AG04450 (cell line): Measurements from ENCODE around the gene RNPEPL1. TPM values are rescaled to one million over a fixed set of nuclear protein-coding genes. Genes with fewer than 3 reads are reported as not detected.

ENCODE experiments used
- CTCF ChIA-PET: fragments of 300-600, 350-600 bp; formaldehyde crosslinking; extraction: SDS; loops from one replicate; lab custom pipeline; 2022; ENCODE audit warnings: antibody characterized with exemption, inconsistent platforms; lab: Charles Lee
- POLR2A ChIA-PET: fragments of 350-600 bp; formaldehyde crosslinking; extraction: SDS; loops from one replicate; lab custom pipeline; 2021; ENCODE audit warnings: antibody characterized with exemption, inconsistent platforms; lab: Yijun Ruan, JAX
- DNase-seq: peaks from one replicate; pipeline ENCODE4 v3.0.0-alpha.2; 2011; ENCODE audit warnings: low read depth, low spot score
- H3K27ac ChIP-seq: one replicate; pipeline ENCODE4 v1.5.1; 2012; ENCODE audit warnings: low read depth, low read length, control low read depth
- H3K27me3 ChIP-seq: one replicate; pipeline ENCODE4 v1.6.0; 2012; ENCODE audit warnings: low read length; ENCODE audit not compliant: control insufficient read depth, insufficient read depth
- H3K4me3 ChIP-seq: 2 replicates; pipeline ENCODE4 v1.5.1; 2011; ENCODE audit warnings: mild to moderate bottlenecking, low read depth, low read length, control low read depth
- H3K9me3 ChIP-seq: 2 replicates; pipeline ENCODE4 v1.5.1; 2012; ENCODE audit warnings: low read length; ENCODE audit not compliant: control insufficient read depth, insufficient read depth
- polyA plus RNA-seq: library from polyadenylated mRNA; depleted of rRNA; stranded (reverse); fragments of >200 nt; gene quantifications from 2 replicates; pipeline ENCODE4 v1.2.3, GENCODE V29; 2011; rRNA removed
- TF ChIP-seq, protein P1 (sequence below): IDR thresholded peaks from 2 replicates; pipeline ENCODE4 v1.5.1; 2011; ENCODE audit warnings: low read depth, low read length, control low read depth, inconsistent platforms

The RNPEPL1 gene
- polyA plus RNA-seq, 1 experiment = 7.2 TPM

DNA sequence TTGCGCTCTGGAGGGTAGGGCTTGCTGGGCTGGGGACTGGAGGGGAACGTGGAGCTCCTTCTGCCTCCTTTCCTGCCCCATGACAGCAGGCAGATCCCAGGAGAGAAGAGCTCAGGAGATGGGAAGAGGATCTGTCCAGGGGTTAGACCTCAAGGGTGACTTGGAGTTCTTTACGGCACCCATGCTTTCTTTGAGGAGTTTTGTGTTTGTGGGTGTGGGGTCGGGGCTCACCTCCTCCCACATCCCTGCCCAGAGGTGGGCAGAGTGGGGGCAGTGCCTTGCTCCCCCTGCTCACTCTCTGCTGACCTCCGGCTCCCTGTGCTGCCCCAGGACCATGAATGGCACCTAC lies 61.3 kb downstream of the RNPEPL1 start:
- DNase-seq = no peak
- H3K27me3 ChIP-seq = peaks cover 12% of the 10 kb centered on the region
- CTCF ChIA-PET = no interaction called here
- peaks cover 20% of the 10 kb centered on the region for H3K9me3 ChIP-seq
- POLR2A ChIA-PET = no interaction called here
- TF ChIP-seq, protein P1, sequence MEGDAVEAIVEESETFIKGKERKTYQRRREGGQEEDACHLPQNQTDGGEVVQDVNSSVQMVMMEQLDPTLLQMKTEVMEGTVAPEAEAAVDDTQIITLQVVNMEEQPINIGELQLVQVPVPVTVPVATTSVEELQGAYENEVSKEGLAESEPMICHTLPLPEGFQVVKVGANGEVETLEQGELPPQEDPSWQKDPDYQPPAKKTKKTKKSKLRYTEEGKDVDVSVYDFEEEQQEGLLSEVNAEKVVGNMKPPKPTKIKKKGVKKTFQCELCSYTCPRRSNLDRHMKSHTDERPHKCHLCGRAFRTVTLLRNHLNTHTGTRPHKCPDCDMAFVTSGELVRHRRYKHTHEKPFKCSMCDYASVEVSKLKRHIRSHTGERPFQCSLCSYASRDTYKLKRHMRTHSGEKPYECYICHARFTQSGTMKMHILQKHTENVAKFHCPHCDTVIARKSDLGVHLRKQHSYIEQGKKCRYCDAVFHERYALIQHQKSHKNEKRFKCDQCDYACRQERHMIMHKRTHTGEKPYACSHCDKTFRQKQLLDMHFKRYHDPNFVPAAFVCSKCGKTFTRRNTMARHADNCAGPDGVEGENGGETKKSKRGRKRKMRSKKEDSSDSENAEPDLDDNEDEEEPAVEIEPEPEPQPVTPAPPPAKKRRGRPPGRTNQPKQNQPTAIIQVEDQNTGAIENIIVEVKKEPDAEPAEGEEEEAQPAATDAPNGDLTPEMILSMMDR = no peak
- no peak overlapping the region for H3K4me3 ChIP-seq
- H3K27ac ChIP-seq = no peak overlapping the region

DNA sequence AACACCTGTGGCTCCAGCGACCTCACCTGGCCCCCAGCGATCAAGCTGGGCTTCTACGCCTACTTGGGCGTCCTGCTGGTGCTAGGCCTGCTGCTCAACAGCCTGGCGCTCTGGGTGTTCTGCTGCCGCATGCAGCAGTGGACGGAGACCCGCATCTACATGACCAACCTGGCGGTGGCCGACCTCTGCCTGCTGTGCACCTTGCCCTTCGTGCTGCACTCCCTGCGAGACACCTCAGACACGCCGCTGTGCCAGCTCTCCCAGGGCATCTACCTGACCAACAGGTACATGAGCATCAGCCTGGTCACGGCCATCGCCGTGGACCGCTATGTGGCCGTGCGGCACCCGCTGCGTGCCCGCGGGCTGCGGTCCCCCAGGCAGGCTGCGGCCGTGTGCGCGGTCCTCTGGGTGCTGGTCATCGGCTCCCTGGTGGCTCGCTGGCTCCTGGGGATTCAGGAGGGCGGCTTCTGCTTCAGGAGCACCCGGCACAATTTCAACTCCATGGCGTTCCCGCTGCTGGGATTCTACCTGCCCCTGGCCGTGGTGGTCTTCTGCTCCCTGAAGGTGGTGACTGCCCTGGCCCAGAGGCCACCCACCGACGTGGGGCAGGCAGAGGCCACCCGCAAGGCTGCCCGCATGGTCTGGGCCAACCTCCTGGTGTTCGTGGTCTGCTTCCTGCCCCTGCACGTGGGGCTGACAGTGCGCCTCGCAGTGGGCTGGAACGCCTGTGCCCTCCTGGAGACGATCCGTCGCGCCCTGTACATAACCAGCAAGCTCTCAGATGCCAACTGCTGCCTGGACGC lies 61.9 kb downstream of the RNPEPL1 start:
- no peak for DNase-seq
- TF ChIP-seq, protein P1 = no peak
- POLR2A ChIA-PET = no interaction called here
- H3K4me3 ChIP-seq = no peak overlapping the region
- peaks cover 20% of the 10 kb centered on the region for H3K9me3 ChIP-seq
- CTCF ChIA-PET = no interaction called here
- peaks cover 12% of the 10 kb centered on the region for H3K27me3 ChIP-seq
- H3K27ac ChIP-seq = no peak overlapping the region

Other genes with a start within 250 kb of the RNPEPL1 start
- 46.8 and 72.0 TPM in 2 replicates for gene GPC1, start 132.8 kb upstream of the RNPEPL1 start, polyA plus RNA-seq
- gene ANKMY1, start 10.5 kb upstream of the RNPEPL1 start, polyA plus RNA-seq = 2.9 and 3.1 TPM in 2 replicates
- gene DUSP28, start 8.1 kb upstream of the RNPEPL1 start, polyA plus RNA-seq = 4.4 and 6.1 TPM in 2 replicates
- 5.6 and 7.5 TPM in 2 replicates for gene CAPN10, start 18.2 kb downstream of the RNPEPL1 start, polyA plus RNA-seq
- gene GPR35, start 57.0 kb downstream of the RNPEPL1 start, polyA plus RNA-seq = 0.05 and 0.06 TPM in 2 replicates
- gene AQP12B, start 114.4 kb downstream of the RNPEPL1 start, polyA plus RNA-seq = not detected in 2 replicates
- not detected in 2 replicates for gene AQP12A, start 123.4 kb downstream of the RNPEPL1 start, polyA plus RNA-seq